ENCODE measurements around the gene CELF1. TPM values are rescaled to one million over a fixed set of nuclear protein-coding genes. Genes with fewer than 3 reads are reported as not detected.

Gene CELF1
- total and polyA plus RNA-seq, 2 of the 13 experiments (the other 11 are each of a cell fraction or from before 2014, with no cell fraction given), result 69.0 to 80.1 TPM

DNA sequence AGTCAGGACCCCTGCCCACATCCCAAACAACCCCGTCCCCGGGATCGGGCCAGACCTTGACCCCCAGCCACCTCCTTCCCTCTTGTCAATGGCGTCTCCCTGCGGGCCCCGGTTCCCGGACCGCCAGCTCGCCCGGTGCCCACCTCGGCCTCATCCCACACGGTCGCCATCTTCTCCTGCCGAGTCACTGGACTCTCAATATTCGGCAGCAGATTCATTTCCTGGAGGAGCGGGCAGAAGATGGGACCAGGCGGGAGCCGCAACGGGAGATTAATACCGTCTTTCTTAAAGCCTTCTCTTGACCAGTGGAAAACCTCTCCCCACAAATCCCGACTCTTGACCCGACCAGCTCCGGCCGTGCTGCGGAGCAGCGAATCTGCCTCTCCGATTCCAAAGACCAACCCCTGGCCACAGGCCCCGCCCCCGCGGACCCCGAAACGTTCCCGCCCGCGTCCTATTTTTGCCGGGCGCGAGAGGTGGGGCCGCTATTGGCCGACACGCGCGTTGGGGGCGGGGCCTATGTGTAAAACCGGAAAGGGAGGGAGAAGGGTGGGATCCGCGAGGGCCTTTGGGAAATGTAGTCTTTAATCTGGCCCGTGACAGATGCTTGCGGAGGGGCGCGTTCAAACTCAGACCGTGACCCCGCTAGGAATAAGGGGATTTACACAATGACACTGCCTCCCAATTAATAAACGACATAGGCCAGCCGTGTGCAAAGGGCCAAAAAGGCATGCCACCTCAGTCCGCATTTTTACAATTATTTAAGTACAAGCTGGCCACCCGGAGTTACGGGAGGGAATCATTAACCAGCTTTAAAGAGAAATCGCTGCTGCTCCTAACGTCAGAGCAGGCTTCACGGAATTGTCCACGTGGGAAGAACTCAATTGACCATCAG lies 126.6 kb downstream of the CELF1 start, which contains the start of gene PSMC3 (continued):
- TF ChIP-seq ZNF264 (CRISPR knock-in tag; IDR thresholded peaks at IDR 0.05), result peak; percentile 57; the same call in 1 of the 2 replicates
- TF ChIP-seq, protein P1, sequence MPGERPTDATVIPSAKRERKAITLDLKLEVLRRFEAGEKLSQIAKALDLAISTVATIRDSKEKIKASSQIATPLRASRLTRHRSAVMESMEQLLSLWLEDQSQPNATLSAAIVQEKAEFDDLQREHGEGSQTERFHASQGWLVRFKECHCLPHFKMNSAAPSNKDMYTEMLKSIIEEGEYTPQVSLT (CRISPR knock-in tag; IDR thresholded peaks at IDR 0.05; ENCODE audit: borderline replicate concordance, low read depth), result no peak
- TF ChIP-seq, protein P2, sequence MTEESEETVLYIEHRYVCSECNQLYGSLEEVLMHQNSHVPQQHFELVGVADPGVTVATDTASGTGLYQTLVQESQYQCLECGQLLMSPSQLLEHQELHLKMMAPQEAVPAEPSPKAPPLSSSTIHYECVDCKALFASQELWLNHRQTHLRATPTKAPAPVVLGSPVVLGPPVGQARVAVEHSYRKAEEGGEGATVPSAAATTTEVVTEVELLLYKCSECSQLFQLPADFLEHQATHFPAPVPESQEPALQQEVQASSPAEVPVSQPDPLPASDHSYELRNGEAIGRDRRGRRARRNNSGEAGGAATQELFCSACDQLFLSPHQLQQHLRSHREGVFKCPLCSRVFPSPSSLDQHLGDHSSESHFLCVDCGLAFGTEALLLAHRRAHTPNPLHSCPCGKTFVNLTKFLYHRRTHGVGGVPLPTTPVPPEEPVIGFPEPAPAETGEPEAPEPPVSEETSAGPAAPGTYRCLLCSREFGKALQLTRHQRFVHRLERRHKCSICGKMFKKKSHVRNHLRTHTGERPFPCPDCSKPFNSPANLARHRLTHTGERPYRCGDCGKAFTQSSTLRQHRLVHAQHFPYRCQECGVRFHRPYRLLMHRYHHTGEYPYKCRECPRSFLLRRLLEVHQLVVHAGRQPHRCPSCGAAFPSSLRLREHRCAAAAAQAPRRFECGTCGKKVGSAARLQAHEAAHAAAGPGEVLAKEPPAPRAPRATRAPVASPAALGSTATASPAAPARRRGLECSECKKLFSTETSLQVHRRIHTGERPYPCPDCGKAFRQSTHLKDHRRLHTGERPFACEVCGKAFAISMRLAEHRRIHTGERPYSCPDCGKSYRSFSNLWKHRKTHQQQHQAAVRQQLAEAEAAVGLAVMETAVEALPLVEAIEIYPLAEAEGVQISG (CRISPR knock-in tag; IDR thresholded peaks at IDR 0.05), result peak; percentile 71
- TF ChIP-seq MTA1 (CRISPR knock-in tag; IDR thresholded peaks at IDR 0.05; ENCODE audit: borderline replicate concordance), result no peak
- no peak for TF ChIP-seq ZNF124 (CRISPR knock-in tag; IDR thresholded peaks at IDR 0.05)
- no peak; the same call in 1 of the 2 replicates for TF ChIP-seq ARNT2 (CRISPR knock-in tag; IDR thresholded peaks at IDR 0.05; ENCODE audit: low read depth)
- TF ChIP-seq ZFP62 (CRISPR knock-in tag; IDR thresholded peaks at IDR 0.05), result 0 out of 2 replicates have a peak, but pooled peaks have one; percentile 26
- TF ChIP-seq PAX8 (CRISPR knock-in tag; IDR thresholded peaks at IDR 0.05; ENCODE audit: borderline replicate concordance), result no peak
- TF ChIP-seq, protein P3, sequence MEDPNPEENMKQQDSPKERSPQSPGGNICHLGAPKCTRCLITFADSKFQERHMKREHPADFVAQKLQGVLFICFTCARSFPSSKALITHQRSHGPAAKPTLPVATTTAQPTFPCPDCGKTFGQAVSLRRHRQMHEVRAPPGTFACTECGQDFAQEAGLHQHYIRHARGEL (CRISPR knock-in tag; IDR thresholded peaks at IDR 0.05), result no peak
- no peak for TF ChIP-seq RARA (CRISPR knock-in tag; IDR thresholded peaks at IDR 0.05)
- TF ChIP-seq STAG1 (CRISPR knock-in tag; IDR thresholded peaks at IDR 0.05), result no peak
- no peak for TF ChIP-seq FOXA3 (CRISPR knock-in tag; IDR thresholded peaks at IDR 0.05)
- no peak; the same call in 1 of the 2 replicates for TF ChIP-seq RAD51 (IDR thresholded peaks at IDR 0.05; ENCODE audit: borderline replicate concordance)
- TF ChIP-seq HIVEP1 (CRISPR knock-in tag; IDR thresholded peaks at IDR 0.05), result peak; percentile 59
- no peak; the same call in 1 of the 2 replicates for TF ChIP-seq BCL6 (CRISPR knock-in tag; IDR thresholded peaks at IDR 0.05)
- TF ChIP-seq, protein P4, sequence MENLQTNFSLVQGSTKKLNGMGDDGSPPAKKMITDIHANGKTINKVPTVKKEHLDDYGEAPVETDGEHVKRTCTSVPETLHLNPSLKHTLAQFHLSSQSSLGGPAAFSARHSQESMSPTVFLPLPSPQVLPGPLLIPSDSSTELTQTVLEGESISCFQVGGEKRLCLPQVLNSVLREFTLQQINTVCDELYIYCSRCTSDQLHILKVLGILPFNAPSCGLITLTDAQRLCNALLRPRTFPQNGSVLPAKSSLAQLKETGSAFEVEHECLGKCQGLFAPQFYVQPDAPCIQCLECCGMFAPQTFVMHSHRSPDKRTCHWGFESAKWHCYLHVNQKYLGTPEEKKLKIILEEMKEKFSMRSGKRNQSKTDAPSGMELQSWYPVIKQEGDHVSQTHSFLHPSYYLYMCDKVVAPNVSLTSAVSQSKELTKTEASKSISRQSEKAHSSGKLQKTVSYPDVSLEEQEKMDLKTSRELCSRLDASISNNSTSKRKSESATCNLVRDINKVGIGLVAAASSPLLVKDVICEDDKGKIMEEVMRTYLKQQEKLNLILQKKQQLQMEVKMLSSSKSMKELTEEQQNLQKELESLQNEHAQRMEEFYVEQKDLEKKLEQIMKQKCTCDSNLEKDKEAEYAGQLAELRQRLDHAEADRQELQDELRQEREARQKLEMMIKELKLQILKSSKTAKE (CRISPR knock-in tag; IDR thresholded peaks at IDR 0.05; ENCODE audit: borderline replicate concordance), result no peak
- TF ChIP-seq ZNF3 (CRISPR knock-in tag; IDR thresholded peaks at IDR 0.05), result no peak
- peak; percentile 61; the same call in 1 of the 2 replicates for TF ChIP-seq KMT2A (CRISPR knock-in tag; IDR thresholded peaks at IDR 0.05)
- TF ChIP-seq, protein P5, sequence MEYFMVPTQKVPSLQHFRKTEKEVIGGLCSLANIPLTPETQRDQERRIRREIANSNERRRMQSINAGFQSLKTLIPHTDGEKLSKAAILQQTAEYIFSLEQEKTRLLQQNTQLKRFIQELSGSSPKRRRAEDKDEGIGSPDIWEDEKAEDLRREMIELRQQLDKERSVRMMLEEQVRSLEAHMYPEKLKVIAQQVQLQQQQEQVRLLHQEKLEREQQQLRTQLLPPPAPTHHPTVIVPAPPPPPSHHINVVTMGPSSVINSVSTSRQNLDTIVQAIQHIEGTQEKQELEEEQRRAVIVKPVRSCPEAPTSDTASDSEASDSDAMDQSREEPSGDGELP (IDR thresholded peaks at IDR 0.05; ENCODE audit: borderline replicate concordance, low read depth), result 0 out of 2 replicates have a peak, but pooled peaks have one; percentile 10
- TF ChIP-seq ZKSCAN8 (CRISPR knock-in tag; IDR thresholded peaks at IDR 0.05; ENCODE audit: borderline replicate concordance), result no peak
- TF ChIP-seq, protein P6, sequence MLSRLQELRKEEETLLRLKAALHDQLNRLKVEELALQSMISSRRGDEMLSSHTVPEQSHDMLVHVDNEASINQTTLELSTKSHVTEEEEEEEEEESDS (CRISPR knock-in tag; IDR thresholded peaks at IDR 0.05; ENCODE audit: borderline replicate concordance), result no peak
- TF ChIP-seq TRIM24 (CRISPR knock-in tag; IDR thresholded peaks at IDR 0.05), result no peak
- peak; percentile 60; the same call in 1 of the 2 replicates for TF ChIP-seq AHR (CRISPR knock-in tag; IDR thresholded peaks at IDR 0.05)
- no peak for TF ChIP-seq XRCC5 (optimal IDR thresholded peaks at IDR 0.05; ENCODE audit: low read length)
